NAMALWA (cell line): ENCODE data around the gene ORM2.
"Not testable (repeated sequence)": the region's sequence is repeated elsewhere in the genome, so short reads cannot be mapped to it uniquely, and the experiment has no call there.

Experiments
- DNase-seq: peaks from one replicate; pipeline ENCODE4 v3.0.0-alpha.2; 2015; ENCODE audit warnings: low spot score

ORM2 gene

DNA sequence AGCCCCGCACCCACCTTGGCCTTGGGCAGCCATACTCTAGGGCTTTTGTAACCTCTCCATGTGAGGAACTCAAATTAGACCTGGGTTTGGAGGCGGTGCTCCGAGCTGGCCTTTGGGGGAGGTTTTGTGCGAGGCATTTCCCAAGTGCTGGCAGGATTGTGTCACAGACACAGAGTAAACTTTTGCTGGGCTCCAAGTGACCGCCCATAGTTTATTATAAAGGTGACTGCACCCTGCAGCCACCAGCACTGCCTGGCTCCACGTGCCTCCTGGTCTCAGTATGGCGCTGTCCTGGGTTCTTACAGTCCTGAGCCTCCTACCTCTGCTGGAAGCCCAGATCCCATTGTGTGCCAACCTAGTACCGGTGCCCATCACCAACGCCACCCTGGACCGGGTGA, at the start of gene ORM2:
Gene ORM2 (plus strand): TSS at position 245 of the 398 bp plus-strand sequence. CDS start 36 bp downstream, at position 281.
- DNase-seq, result not testable (repeated sequence)

DNA sequence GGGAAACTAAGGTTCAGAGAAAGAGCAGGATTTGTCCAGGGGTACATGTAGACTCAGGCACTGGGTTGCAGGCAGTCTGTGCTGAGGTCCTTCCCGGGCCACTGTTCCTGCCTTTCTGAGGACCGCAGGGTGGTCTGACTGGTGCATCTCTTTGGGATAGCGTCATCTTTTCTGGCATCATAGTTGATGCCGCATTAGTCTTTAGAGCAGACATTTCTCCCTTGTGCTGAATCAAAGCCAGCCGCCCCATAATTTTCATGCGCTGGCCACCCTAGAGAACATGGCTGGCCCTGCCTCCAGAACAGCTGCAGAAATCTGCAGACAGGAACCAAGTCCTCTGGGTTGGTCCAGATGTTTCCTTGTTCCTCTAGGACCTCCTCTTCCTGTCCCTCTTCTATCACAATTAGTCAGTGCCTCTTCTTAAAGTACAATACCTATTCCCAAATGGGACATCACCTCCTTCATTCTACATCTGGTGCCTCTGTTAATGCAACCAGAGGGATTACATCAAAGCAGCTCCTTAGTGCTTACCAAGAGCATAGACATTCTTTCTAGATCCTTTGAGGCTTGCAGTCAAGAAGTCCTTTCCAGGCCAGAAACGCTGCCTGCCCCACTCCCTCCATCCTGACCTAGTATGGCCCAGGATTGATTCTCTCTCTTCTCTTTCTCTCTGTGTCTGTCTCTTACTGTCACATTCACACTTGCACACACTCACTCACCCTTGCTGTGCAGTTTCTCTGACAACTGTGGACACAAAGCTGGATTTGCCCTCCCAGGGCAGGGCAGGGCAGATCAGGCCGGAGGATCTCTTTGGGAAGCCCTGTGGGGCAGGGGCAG, 48.8 kb upstream of the ORM2 start:
- DNase-seq, result no peak

DNA sequence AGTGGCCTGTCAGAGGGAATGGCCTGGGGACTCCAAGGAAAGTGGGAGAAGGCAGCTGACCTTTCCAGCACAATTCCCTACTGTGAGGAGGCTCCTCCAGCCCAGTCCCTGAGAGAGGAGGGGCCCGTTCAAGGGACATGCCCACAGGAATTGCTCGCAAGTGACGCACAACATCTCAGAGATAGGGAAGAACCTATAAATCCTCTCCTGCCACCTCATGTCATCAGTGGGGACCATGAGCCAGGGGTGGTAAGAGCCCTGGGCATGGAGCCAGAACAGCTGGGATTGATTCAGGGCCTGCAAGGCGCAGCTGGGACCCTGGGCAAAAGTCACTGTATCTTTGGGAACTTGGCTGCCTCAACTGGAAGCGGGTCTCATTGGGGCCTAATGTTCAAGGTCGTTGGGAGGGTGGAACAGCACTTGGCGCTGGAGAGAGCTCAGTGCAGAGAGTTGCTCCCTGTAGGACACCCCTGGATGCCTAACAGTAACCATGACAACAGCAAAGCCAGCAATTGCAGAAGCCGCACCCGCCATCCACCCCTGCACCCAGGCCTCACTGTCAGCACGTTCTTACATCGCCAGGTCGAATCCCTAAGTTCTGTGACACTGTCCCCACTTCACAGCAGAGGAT, 48.1 kb upstream of the ORM2 start:
- no peak for DNase-seq

DNA sequence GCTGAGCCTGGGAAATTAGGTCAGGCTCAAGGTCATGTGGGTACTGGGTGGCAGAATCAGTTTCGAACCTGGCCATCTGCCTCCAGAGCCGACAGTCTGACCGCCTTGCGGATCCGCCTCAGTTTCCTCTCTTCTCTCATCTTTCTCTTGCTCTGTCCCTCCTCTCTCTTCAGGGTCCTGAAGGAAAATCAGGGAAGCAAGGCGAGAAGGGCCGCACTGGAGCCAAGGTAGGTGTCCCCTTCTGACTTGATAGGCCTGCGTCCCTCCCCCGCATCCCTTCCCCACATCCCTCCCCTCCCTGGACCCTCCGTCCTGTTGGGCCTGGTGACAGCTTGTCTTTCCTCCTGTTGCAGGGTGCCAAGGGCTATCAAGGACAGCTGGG, 47.6 kb upstream of the ORM2 start:
- DNase-seq, result no peak

DNA sequence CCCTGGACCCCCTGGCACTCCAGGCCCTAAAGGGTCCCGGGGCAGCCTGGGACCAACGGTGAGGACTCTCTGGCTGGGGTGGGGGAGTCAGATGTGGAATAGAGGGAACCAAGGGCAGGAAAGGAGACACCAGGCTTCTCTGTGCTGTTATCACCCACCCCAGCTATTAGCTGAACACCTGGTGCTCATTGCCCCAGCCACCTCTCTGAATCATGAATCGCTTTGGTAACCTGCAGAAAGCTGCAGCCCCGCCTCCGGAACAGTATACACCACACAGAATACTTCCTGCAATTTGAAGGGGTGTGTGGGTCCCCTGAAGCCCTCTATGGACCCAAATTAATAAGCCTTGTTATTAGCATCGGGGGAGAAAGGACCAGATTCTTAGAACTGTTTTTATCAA, 47.2 kb upstream of the ORM2 start:
- no peak for DNase-seq

DNA sequence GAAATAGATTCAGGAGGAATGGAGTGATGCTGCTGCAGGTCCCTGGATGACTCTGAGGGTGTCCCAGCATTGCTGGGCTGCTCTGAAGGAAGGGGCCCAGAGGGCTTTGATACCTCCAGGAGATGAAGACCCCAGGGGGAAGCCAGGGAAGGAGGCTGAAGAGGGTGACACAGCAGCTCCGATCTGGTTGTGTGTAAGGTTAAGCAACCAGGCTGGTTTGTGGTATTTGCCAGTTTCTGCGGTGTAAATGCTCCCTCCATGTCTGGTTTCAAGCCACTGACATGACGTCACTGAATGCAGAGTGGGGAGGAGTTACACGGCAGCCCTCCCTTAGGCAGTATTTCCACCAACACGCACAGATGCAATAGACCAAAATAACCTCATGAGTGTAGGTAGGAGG, 46.7 kb upstream of the ORM2 start:
- DNase-seq, result peak; percentile 53

DNA sequence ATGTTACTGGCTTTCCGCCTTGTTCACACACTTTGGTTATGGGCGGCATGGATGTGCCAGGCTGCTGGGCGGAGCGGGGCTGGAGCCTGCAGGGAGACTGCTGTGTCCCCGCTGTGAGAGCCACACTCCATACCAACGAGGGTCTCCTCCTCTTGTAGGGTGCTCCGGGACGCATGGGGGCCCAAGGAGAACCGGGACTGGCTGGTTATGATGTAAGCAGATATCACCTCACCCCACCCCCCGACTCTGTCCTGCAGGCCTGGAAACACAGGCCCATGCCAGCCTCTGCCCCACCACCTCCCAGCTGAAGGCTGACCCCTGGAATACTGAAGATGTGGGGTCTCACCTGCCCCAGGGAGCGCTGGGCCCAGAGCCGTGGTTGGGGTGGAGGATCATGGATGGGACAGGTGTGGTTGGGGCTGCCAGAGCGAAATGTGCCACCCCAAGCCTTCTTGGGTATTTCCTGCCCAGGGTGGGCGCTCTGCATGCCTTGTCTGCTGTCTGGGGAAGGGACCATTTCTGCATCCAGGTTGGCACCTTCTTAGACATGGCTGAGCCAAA, 46.0 kb upstream of the ORM2 start:
- no peak for DNase-seq

DNA sequence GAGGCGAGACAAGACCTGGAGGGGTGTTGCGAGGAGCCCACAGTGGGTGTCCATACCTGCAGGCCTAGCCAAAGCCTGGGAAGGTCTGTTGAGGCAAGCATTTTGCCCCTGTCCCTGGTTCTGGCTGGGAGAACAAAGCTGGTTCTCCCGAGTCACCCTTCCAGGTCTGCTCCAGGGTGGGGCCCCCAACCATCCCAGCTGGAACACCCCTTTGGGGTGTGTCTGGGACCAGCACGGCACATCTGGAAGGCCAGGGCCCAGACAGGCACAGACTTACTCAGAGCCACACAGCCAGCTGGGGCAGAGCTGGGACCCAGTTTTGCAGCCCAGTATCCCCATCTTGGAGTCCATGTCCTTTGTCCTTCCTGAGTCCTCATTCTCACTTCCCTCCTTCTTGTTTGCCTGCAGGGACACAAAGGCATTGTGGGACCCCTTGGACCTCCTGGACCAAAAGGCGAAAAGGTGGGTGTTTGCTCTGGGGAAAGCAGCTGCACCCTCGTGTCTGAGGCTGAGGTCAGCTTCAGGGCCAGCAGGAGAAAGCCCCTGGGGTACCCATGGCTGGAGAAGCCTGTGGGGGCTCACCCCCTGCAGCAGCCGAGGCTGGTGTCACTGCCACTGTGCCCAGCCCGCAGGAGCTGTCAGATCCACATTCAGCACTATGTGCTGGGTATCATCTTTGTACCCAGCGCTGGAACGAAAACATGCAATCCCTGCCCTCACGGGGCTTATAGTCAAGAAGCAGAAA, 45.2 kb upstream of the ORM2 start:
- DNase-seq, result no peak

DNA sequence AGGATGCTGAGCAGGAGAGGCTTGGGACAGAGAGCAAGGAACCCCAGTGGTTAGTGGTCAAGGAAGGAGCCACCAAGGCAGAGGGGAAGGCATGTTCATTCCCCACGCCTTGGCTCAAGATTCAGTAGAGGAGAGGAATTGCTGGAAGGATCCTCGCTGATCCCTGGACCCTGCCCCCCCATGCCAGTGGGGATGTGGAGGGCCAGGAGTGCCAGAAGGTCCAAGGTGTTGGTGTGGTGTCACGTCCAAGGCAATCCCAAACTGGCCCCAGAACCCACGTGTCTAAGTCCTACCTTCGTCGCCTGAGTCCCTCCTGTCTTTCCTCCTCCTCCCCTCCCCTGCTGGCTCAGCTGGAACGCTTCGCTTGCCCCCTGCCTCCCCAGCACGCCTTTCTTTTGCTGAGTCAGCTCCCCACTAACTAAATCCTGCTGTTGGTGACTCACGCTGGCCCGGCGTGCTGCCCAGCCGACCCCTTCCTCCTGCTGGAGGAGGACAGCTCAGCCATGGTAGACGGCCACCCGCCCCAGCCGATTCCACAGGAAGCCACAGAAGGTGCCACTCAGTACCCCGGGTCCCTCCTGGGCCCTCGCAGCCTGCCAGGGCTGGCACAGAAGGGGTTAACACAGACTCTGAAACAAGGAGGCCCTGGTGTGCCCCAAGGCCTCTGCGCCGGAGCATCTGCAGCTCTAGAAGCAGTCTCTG, 44.4 kb upstream of the ORM2 start:
- no peak for DNase-seq

DNA sequence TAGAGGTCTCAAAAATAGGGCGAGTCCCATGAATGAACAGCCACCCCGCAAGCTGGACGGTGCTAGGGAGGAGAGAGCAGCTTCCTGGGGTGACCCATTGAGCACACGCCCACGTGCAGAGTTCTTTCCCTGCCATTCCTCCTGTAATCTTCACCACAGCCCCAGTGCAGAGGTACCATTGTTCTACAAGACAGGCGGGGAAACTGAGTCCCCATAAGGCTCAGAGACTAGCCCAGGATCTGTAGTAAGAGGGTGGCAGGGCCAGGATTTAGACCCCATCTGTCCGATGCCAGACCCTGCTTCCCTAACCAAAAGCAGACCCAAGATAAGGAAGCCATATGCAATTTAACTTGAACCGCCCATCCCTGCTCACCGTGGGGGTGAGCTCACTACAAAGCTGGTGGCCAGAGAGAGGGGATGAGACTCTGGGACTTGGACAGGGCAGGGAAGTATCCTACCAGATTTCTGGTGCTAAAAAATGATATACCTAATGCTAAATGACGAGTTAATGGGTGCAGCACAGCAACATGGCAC, 43.5 kb upstream of the ORM2 start:
- no peak for DNase-seq

DNA sequence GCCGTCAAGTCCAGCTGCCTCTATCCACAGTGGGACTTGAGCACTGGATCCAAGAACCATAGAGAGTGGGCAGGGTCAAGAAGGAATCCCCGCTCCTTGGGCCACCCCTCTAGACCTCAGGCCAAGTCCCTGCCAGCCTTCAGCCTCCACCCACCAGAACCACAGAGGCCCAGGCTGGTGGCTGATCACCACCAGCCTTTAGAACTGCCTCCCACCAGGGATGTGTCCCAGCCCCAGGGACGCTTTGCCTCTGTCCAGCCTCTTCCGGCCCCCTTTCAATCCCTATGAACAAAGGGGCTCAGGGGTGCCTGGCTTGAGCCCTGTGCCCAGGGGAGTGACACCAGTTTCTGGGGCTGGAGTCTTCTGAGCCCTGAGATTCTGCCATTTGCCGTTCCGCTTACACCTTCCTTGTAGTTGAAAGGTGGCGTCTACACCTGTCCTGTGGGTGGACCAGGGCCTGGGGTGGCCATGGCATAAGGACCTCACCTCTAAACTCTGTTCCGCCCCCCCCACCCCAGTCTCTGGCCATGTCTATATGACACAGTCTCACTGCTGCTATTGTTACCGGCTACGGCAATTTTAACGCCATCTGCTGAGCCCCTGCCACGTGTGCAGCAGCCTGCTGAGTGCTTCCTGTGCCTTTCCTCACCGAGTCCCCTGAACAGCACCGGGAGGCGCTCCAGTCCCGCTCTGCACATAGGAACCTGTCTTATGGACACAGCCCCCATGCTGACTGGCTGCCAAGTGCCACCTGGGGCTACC, 42.5 kb upstream of the ORM2 start:
- DNase-seq, result no peak

DNA sequence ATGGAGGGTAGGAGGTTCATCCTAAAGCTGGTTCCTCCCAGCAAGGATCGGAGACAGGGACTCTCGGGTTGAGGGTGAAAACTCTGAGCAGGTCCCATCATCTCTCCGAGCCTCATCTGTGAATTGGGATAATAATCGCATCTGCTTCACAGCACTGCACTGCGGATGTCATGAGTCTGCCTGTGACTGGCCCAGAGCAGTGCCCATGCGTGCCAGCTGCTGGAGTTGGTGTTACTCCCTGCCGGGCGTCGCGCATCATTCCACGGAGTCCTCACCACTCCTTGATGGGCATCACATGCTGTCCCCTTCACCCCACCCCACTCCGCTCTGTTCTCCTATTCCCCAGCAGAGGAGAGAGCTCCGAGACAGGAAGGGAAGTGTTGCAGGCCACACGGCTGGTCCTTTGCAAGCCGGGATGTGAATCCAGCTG, 41.9 kb upstream of the ORM2 start:
- no peak for DNase-seq

DNA sequence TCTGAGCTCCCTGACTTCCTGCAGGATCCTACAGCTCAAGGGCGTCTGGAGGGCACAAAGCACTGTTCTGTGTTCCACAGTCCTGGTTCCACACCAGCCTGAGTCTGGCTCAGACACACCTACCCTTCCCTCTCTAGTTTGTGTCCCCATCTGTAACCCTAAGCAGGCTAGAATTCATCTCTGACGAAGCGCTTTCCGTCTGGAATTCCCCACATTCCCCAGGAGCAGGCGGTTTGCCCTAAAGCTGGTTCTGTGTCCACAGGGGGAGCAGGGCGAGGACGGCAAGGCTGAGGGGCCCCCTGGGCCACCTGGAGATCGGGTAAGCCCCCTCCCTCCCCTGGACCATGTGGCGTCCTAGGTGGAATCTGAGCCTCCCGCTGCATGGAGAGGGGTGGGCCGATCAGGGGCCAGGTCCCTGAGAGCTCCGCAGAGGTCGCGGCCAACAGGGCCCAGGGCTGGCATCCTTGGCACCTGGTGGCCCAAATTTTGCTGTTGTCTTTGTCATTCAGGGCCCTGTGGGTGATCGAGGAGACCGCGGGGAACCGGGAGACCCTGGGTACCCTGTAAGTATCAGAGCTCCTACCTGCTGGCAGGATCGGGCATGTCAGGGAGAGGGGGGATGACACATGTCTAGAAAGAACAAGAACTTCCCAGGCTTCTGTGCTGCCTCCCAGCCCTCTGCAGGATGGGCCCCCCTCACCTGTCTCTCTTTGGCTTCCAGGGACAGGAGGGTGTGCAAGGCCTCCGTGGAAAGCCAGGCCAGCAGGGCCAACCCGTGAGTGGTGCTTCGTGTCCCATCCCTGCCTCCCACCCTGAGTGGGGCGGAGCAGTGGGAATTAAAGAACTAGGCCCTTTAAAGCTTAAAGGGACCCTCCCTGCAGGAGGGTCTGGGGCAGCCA, 41.2 kb upstream of the ORM2 start:
- no peak for DNase-seq

DNA sequence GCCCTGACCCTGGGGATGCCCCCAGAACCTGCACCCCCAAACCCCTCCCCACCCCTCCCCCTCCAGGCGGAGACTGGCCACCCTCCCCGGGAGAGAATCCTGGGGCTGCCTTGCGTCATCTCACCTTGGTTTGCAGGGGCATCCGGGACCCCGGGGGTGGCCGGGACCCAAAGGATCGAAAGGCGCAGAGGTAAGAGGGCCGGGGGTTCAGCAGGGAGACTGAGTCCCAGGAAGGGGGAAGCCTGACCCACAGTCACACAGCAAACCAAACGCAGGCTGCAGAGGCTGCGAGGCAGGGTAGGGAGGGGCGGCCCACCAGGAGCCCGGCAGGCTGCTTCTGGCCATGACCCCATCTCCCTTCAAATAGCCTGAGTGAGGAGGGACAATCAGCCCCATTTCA, 40.6 kb upstream of the ORM2 start:
- DNase-seq, result no peak

DNA sequence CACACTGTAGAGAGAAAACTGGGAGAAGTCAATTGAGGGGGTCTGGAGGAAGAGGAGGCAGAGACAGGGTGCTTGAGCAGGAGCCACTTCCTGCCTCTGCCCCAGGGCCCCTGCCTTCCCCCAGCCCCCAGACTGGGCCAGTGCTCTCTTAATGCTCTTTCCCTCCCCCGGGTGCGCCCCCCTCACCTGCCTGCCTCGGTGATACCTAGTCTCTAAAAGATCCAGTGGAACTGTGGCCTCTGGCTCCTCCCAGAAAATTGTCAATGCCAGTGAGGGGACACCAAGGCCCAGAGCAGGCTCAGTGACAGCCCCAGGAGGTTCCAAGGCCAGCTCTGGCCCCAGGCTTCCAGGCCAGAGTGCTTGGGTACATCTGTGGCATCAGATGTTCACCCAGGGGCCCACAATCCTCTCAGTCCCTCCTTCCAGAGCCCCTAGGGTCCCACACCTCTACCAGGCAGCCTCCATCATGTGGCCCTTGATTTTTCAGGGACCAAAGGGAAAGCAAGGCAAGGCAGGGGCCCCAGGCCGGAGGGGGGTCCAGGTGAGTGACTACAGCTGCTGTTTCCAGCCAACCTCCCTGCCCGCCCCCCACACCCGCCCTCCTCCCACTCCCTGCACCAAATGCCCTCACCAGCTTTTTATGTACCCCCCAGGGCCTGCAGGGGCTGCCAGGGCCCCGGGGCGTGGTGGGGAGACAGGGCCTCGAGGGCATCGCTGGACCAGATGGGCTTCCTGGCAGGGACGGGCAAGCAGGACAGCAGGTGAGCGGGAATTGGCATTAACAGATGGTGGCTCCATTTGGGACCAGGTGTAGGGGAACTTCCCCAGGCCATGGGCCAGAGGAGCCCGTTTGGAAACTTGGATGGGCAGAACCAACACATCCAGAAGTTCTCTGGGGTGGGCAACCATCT, 39.8 kb upstream of the ORM2 start:
- no peak for DNase-seq

DNA sequence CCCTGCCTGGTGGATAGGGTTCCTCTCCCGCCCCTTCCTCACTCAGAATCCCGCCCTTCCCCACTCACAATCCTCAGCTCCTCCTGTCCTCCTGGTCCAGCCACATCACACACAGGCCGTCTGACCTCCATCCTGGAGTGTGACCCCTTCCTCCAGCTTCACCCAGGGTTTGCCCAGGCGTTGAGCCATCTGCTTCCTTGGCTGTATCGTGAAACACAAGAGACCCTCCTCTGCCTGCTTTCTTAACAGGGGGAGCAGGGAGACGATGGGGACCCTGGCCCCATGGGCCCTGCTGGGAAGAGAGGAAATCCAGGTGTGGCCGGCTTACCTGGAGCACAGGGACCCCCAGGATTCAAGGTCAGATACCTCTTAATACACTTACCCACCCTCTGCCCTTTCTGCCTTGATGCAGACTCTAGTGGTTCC, 39.1 kb upstream of the ORM2 start:
- DNase-seq, result no peak

DNA sequence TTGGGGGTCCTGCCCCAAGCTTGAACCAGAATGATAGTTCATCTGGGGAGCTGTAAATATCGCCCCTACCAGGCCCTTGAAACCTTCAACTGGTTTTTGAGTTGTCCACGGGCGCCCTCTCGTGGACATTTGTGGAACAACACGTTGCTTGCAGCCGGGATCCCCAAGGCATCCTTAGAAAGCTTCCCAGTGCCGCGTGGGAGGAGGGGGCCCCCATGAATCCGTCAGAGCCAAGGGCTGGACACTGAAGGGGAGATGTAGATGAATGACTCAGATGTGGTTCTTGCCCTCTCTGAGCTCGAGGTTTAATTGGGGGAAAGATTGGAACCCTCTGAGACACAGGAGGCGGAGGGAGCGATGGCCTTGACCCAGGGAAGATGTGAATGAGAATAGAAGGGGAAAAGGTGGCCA, 38.6 kb upstream of the ORM2 start:
- peak; percentile 75 for DNase-seq

DNA sequence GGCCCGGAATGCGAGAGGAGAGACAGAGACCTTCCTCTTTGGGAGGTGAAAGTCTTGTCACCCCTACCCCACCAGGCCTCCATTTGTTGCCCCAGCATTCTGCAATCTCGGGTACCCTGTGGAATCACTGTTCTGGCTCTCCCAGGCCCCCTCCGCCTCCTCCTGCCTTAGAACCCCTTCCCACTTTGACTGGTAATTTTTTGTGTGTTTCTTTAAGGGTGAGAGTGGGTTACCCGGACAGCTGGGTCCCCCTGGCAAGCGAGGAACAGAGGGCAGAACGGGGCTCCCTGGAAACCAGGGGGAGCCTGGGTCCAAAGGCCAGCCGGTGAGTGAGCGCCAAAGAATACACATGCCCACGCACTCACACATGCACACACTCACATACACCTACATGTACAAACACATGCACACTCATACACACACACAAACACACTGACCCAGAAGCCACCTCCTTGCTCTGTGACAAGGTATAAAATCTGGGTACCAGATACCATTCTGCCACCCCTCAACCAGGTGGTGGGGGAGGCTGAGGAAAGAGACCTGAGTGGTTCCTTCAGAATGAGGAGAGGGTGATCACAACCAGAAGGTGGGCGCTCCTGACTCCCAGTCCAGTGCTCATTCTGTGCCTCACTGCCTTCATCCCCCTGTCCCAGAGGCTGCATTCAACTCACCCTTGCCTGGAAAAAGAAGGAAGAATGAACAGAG, 37.6 kb upstream of the ORM2 start:
- DNase-seq, result no peak
